NCI-H460 (cell line): Measurements from ENCODE around the gene SETBP1. TPM values are rescaled to one million over a fixed set of nuclear protein-coding genes. Genes with fewer than 3 reads are reported as not detected.

Source experiments
- DNase-seq: peaks from one replicate; pipeline ENCODE4 v3.0.0-alpha.2; 2016; ENCODE audit warnings: low read depth; ENCODE audit errors: extremely low read depth
- total RNA-seq: library from RNA; depleted of rRNA; stranded (reverse); fragments of >200 nt; shearing (Covaris generic); gene quantifications from 2 replicates; pipeline ENCODE4 v1.2.3, GENCODE V29; 2014

SETBP1 gene
- total RNA-seq, 1 experiment from 2014 or later: 2.0 TPM

GRCh38 chr18:44836263-44836662, 155.6 kb downstream of the SETBP1 start:
- no peak for DNase-seq

- no peak for DNase-seq
Measured at GRCh38 chr18:44837482-44838180, 156.9 kb downstream of the SETBP1 start.

- DNase-seq: peak; percentile 65
Measured at GRCh38 chr18:44838971-44839666, 158.4 kb downstream of the SETBP1 start.

- no peak for DNase-seq
Measured at GRCh38 chr18:44840058-44840790, 159.5 kb downstream of the SETBP1 start.

- no peak for DNase-seq
Measured at GRCh38 chr18:44841221-44841620, 160.5 kb downstream of the SETBP1 start.

- DNase-seq: no peak
Measured at GRCh38 chr18:44841752-44842587, 161.3 kb downstream of the SETBP1 start.

- DNase-seq: no peak
Measured at GRCh38 chr18:44842588-44843412, 162.1 kb downstream of the SETBP1 start.

GRCh38 chr18:44844486-44844885, 163.8 kb downstream of the SETBP1 start:
- no peak for DNase-seq

GRCh38 chr18:44846450-44846849, 165.8 kb downstream of the SETBP1 start:
- no peak for DNase-seq

GRCh38 chr18:44848644-44849335, 168.1 kb downstream of the SETBP1 start:
- no peak for DNase-seq

- DNase-seq: no peak
Measured at GRCh38 chr18:44849361-44849760, 168.7 kb downstream of the SETBP1 start.

- no peak for DNase-seq
Measured at GRCh38 chr18:44850001-44850400, 169.3 kb downstream of the SETBP1 start.

- no peak for DNase-seq
Measured at GRCh38 chr18:44851856-44852621, 171.4 kb downstream of the SETBP1 start.

GRCh38 chr18:44852818-44853217, 172.1 kb downstream of the SETBP1 start:
- DNase-seq: no peak

GRCh38 chr18:44853430-44853829, 172.7 kb downstream of the SETBP1 start:
- DNase-seq: no peak

- DNase-seq: no peak
Measured at GRCh38 chr18:44855681-44856080, 175.0 kb downstream of the SETBP1 start.

- no peak for DNase-seq
Measured at GRCh38 chr18:44856157-44856556, 175.5 kb downstream of the SETBP1 start.

- DNase-seq: no peak
Measured at GRCh38 chr18:44857081-44857480, 176.4 kb downstream of the SETBP1 start.
